WTC11 (cell line): Measurements from ENCODE around the gene TMEM72.

Source experiments
- CBFB ChIP-seq: sonication (generic); formaldehyde crosslinking; IDR thresholded peaks from 2 replicates; pipeline ENCODE4 v1.8.1; 2022; ENCODE audit warnings: mild to moderate bottlenecking, low read depth, missing genetic modification reagents
- NR1H2 ChIP-seq: sonication (generic); formaldehyde crosslinking; IDR thresholded peaks from 2 replicates; pipeline ENCODE4 v1.9.0; 2021; ENCODE audit warnings: mild to moderate bottlenecking, moderate library complexity, missing genetic modification reagents
- TF ChIP-seq, protein P1 (sequence below): fragments of 200-600 bp; IDR thresholded peaks from 2 replicates; pipeline ENCODE4 v1.8.0; 2022; ENCODE audit warnings: antibody characterized with exemption
- TF ChIP-seq, protein P2 (sequence below): sonication (generic); formaldehyde crosslinking; IDR thresholded peaks from 2 replicates; pipeline ENCODE4 v1.8.0; 2022; ENCODE audit warnings: mild to moderate bottlenecking, missing genetic modification reagents
- TF ChIP-seq, protein P3 (sequence below): sonication (generic); formaldehyde crosslinking; IDR thresholded peaks from 2 replicates; pipeline ENCODE4 v1.8.0; 2022; ENCODE audit warnings: mild to moderate bottlenecking, missing genetic modification reagents
- TF ChIP-seq, protein P4 (sequence below): sonication (generic); formaldehyde crosslinking; IDR thresholded peaks from 2 replicates; pipeline ENCODE4 v1.8.1; 2022; ENCODE audit warnings: mild to moderate bottlenecking, missing genetic modification reagents, moderate library complexity, borderline replicate concordance

DNA sequence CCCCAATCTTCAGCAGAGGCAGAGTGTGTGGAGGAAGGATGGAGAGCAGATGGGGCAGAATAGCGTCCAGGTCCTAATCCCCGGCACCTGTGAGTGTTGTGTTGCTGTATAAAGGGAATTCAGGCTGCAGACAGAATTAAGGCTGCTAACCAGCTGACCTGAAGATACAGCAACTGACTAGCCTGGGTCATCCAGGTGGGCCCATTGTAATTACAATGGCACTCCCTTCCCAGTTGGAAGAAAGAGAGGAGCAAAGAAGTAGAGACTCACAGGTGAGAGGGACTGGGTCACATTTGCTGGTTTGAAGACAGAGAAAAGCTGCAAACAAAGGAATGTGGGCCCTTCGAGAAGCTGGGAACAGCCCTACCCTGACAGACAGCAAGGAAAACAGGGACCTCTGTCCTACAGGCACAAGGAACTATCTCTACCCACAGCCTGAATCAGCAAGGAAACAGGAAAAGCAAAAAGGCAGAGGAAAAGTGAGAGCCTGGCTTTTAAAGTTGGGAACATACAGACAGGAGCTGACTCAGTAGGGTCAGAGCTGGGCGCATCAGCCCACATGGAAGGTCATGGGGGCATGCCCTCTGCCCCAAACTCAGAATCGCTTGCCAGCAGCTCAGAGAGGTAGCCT is 11.6 kb upstream of the TMEM72 start:
- TF ChIP-seq, protein P1, sequence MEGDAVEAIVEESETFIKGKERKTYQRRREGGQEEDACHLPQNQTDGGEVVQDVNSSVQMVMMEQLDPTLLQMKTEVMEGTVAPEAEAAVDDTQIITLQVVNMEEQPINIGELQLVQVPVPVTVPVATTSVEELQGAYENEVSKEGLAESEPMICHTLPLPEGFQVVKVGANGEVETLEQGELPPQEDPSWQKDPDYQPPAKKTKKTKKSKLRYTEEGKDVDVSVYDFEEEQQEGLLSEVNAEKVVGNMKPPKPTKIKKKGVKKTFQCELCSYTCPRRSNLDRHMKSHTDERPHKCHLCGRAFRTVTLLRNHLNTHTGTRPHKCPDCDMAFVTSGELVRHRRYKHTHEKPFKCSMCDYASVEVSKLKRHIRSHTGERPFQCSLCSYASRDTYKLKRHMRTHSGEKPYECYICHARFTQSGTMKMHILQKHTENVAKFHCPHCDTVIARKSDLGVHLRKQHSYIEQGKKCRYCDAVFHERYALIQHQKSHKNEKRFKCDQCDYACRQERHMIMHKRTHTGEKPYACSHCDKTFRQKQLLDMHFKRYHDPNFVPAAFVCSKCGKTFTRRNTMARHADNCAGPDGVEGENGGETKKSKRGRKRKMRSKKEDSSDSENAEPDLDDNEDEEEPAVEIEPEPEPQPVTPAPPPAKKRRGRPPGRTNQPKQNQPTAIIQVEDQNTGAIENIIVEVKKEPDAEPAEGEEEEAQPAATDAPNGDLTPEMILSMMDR: no peak
- TF ChIP-seq, protein P2, sequence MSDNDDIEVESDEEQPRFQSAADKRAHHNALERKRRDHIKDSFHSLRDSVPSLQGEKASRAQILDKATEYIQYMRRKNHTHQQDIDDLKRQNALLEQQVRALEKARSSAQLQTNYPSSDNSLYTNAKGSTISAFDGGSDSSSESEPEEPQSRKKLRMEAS: no peak
- TF ChIP-seq, protein P3, sequence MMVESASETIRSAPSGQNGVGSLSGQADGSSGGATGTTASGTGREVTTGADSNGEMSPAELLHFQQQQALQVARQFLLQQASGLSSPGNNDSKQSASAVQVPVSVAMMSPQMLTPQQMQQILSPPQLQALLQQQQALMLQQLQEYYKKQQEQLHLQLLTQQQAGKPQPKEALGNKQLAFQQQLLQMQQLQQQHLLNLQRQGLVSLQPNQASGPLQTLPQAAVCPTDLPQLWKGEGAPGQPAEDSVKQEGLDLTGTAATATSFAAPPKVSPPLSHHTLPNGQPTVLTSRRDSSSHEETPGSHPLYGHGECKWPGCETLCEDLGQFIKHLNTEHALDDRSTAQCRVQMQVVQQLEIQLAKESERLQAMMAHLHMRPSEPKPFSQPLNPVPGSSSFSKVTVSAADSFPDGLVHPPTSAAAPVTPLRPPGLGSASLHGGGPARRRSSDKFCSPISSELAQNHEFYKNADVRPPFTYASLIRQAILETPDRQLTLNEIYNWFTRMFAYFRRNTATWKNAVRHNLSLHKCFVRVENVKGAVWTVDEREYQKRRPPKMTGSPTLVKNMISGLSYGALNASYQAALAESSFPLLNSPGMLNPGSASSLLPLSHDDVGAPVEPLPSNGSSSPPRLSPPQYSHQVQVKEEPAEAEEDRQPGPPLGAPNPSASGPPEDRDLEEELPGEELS (CRISPR knock-in tag): no peak
- TF ChIP-seq, protein P4, sequence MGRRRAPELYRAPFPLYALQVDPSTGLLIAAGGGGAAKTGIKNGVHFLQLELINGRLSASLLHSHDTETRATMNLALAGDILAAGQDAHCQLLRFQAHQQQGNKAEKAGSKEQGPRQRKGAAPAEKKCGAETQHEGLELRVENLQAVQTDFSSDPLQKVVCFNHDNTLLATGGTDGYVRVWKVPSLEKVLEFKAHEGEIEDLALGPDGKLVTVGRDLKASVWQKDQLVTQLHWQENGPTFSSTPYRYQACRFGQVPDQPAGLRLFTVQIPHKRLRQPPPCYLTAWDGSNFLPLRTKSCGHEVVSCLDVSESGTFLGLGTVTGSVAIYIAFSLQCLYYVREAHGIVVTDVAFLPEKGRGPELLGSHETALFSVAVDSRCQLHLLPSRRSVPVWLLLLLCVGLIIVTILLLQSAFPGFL (CRISPR knock-in tag): no peak
- TF ChIP-seq CBFB (CRISPR knock-in tag) (no peak), NR1H2 (CRISPR knock-in tag) (no peak)
